GM04503 (cell line): ENCODE data around the gene HEXIM1.

ENCODE experiments used
- DNase-seq: peaks from one replicate; pipeline ENCODE4 v3.0.0-alpha.2; 2012; ENCODE audit warnings: low read depth

HEXIM1 gene

GRCh38 chr17:45172232-45172540, 23.9 kb downstream of the HEXIM1 start:
- no peak for DNase-seq

- DNase-seq, result no peak
Observed at GRCh38 chr17:45172541-45173286, 24.4 kb downstream of the HEXIM1 start.

GRCh38 chr17:45175759-45176115, 27.5 kb downstream of the HEXIM1 start:
- DNase-seq, result no peak

GRCh38 chr17:45177563-45177962, 29.3 kb downstream of the HEXIM1 start:
- DNase-seq, result no peak

GRCh38 chr17:45184144-45184543, 35.9 kb downstream of the HEXIM1 start:
- DNase-seq, result no peak

- no peak for DNase-seq
Observed at GRCh38 chr17:45186801-45187354, 38.6 kb downstream of the HEXIM1 start.

- no peak for DNase-seq
Observed at GRCh38 chr17:45189009-45189408, 40.7 kb downstream of the HEXIM1 start.

- no peak for DNase-seq
Observed at GRCh38 chr17:45190503-45191255, 42.4 kb downstream of the HEXIM1 start.

GRCh38 chr17:45195424-45195823, 47.1 kb downstream of the HEXIM1 start:
- no peak for DNase-seq

GRCh38 chr17:45197108-45197507, 48.8 kb downstream of the HEXIM1 start:
- no peak for DNase-seq

GRCh38 chr17:45197555-45198334, 49.5 kb downstream of the HEXIM1 start:
- peak; percentile 42 for DNase-seq

GRCh38 chr17:45200701-45201100, 52.4 kb downstream of the HEXIM1 start:
- DNase-seq, result no peak

GRCh38 chr17:45201457-45201856, 53.2 kb downstream of the HEXIM1 start:
- DNase-seq, result no peak
